Transverse colon (tissue), 4 donors: ENCODE data around the gene MGAT3. TPM values are rescaled to one million over a fixed set of nuclear protein-coding genes. Genes with fewer than 3 reads are reported as not detected.

Source experiments
- DNase-seq: peaks from one replicate; pipeline ENCODE4 v3.0.0-alpha.2; 2019
- H3K27ac ChIP-seq, 4 donors: fragments of 200-600 bp; sonication (generic); 2 replicates each; pipeline ENCODE4 v1.5.1; 2016 to 2018; ENCODE audit warnings: inconsistent platforms in 4 of 4
- H3K27me3 ChIP-seq: fragments of 200-600 bp; sonication (generic); 2 replicates; pipeline ENCODE4 v1.5.1; 2017; ENCODE audit warnings: inconsistent platforms
- H3K36me3 ChIP-seq, 4 donors: fragments of 200-600 bp; sonication (generic); 2 replicates each; pipeline ENCODE4 v1.5.1; 2017 to 2019; ENCODE audit warnings: inconsistent platforms in 4 of 4
- H3K4me1 ChIP-seq, 4 donors: fragments of 200-600 bp; sonication (generic); 2 replicates each; pipeline ENCODE4 v1.5.1; 2017 to 2020; ENCODE audit warnings: inconsistent platforms in 4 of 4
- H3K4me3 ChIP-seq, 4 donors: fragments of 200-600 bp; sonication (generic); 1 replicate in 1 of 4; 2 replicates in 3 of 4; pipeline versions ENCODE4 v1.5.1 to v1.6.1; 2017 to 2019; ENCODE audit warnings: inconsistent platforms in 4 of 4
- H3K9me3 ChIP-seq, 2 donors: fragments of 200-600 bp; sonication (generic); 2 replicates each; pipeline ENCODE4 v1.5.1; 2017 to 2019; ENCODE audit warnings: inconsistent platforms in 2 of 2
- EP300 ChIP-seq: sonication (generic); formaldehyde crosslinking; IDR thresholded peaks from one replicate; pipeline ENCODE4 v1.6.1; 2017; ENCODE audit warnings: antibody characterized with exemption, low read depth
- POLR2A ChIP-seq: fragments of 450-650 bp; IDR thresholded peaks from one replicate; pipeline ENCODE4 v1.6.1; 2016; ENCODE audit warnings: antibody characterized with exemption, mild to moderate bottlenecking, moderate library complexity
- POLR2AphosphoS5 ChIP-seq, 3 donors: sonication (generic); formaldehyde crosslinking; IDR thresholded peaks; one replicate each; pipeline ENCODE4 v1.6.1; 2016; ENCODE audit warnings: antibody characterized with exemption in 3 of 3
- WGBS, 2 donors: methylation state at CpG; one replicate each; pipeline ENCODE4 v1.1.5; 2018; ENCODE audit warnings: low coverage in 1 of 2; 5-methylcytosine and 5-hydroxymethylcytosine counted together
- in situ Hi-C, 4 donors: fragments of 200-750 bp; cut with MboI; loops; one replicate each; pipeline versions ENCODE4 v1.15.0 to v1.15.1; 2017; ENCODE audit warnings: low sequenced_read_pairs in 3 of 4, low pct_ligation_motif_present in 1 of 4, low pct_unique_long_range_greater_than_20kb in 1 of 4
- intact Hi-C: fragments of 100-400 bp; cut with DNase I; formaldehyde crosslinking; loops from one replicate; pipeline ENCODE4 v1.15.1; 2023; ENCODE audit warnings: low total_unique reads
- total RNA-seq, 4 donors: library from RNA; depleted of rRNA; stranded (reverse); fragments of >200 nt; gene quantifications; one replicate each; pipeline ENCODE4 v1.1.0, GENCODE V29; 2016
- TF ChIP-seq, protein P1 (sequence below), 5 experiments: fragments of 200-600 bp in 3 of 5; fragments of 450-650 bp in 2 of 5; sonication (generic) in 3 of 5; IDR thresholded peaks; 1 replicate in 2 of 5; 2 replicates in 3 of 5; pipeline ENCODE4 v1.5.1; 2016 to 2017; ENCODE audit warnings: antibody characterized with exemption in 5 of 5, inconsistent platforms in 3 of 5, mild to moderate bottlenecking in 2 of 5, moderate library complexity in 1 of 5

Gene MGAT3
- total RNA-seq, 4 donors from 2014 or later: 1.2 to 10.1 (median 5.2) TPM

GRCh38 chr22:39431216-39431801, 25.5 kb upstream of the MGAT3 start:
- 78% methylated on average over 11 of the region's 11 CpGs; no CpG with 5 or more reads in 1 of the 2 donors for WGBS, 2 donors
- Histone ChIP-seq H3K27me3 (no peaks in the 10 kb centered on the region), H3K27ac (peak overlapping the region; percentile 69 to 79 (median 73)), H3K4me3 (no peak overlapping the region), H3K9me3 (no peaks in the 10 kb centered on the region), H3K36me3 (peaks cover 0 to 25% (median 12%) of the 10 kb centered on the region in 4 donors), H3K4me1 (peaks cover 0 to 12% (median 10%) of the 10 kb centered on the region in 4 donors)
- no peak for DNase-seq
- in situ Hi-C loops: no loop called here
- TF ChIP-seq EP300 (no peak), POLR2AphosphoS5 (IDR thresholded peaks at IDR 0.05) (no peak), POLR2A (no peak)
- TF ChIP-seq, protein P1, sequence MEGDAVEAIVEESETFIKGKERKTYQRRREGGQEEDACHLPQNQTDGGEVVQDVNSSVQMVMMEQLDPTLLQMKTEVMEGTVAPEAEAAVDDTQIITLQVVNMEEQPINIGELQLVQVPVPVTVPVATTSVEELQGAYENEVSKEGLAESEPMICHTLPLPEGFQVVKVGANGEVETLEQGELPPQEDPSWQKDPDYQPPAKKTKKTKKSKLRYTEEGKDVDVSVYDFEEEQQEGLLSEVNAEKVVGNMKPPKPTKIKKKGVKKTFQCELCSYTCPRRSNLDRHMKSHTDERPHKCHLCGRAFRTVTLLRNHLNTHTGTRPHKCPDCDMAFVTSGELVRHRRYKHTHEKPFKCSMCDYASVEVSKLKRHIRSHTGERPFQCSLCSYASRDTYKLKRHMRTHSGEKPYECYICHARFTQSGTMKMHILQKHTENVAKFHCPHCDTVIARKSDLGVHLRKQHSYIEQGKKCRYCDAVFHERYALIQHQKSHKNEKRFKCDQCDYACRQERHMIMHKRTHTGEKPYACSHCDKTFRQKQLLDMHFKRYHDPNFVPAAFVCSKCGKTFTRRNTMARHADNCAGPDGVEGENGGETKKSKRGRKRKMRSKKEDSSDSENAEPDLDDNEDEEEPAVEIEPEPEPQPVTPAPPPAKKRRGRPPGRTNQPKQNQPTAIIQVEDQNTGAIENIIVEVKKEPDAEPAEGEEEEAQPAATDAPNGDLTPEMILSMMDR (IDR thresholded peaks at IDR 0.05): no peak
- intact Hi-C loops: no loop called here

DNA sequence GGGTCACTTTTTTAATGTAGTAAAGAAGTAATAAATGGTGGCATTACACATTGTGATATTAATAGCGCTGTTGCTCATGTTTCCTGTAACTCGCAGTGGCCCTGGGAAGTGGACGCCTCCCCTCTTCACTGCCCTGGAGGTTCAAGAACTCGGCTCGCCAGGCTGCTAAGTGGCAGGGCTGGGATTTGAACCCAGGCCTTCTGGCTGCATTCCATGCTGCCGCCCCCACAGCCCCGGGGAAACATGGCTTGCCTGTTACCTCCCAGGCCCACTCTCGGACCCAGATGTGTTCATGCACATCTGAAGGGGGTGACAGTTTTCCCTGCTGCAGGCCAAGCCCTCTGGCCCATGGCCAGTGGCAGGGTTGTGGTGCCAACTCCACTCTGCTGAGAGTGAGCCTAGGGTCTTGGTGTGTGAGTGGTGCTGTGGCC, 25.0 kb upstream of the MGAT3 start:
- Histone ChIP-seq H3K4me1 (peaks cover 0 to 12% (median 10%) of the 10 kb centered on the region in 4 donors), H3K4me3 (no peak overlapping the region), H3K27ac (peak overlapping the region; percentile 69 to 79 (median 73)), H3K9me3 (no peaks in the 10 kb centered on the region), H3K36me3 (peaks cover 0 to 23% (median 10%) of the 10 kb centered on the region in 4 donors), H3K27me3 (no peaks in the 10 kb centered on the region)
- 87% methylated on average over 7 of the region's 8 CpGs; no CpG with 5 or more reads in 1 of the 2 donors for WGBS, 2 donors
- in situ Hi-C loops: no loop called here
- TF ChIP-seq, protein P1 (IDR thresholded peaks at IDR 0.05): no peak
- no peak for TF ChIP-seq POLR2AphosphoS5 (IDR thresholded peaks at IDR 0.05)
- TF ChIP-seq EP300: no peak
- TF ChIP-seq POLR2A: no peak
- DNase-seq: no peak
- intact Hi-C loops: no loop called here

DNA sequence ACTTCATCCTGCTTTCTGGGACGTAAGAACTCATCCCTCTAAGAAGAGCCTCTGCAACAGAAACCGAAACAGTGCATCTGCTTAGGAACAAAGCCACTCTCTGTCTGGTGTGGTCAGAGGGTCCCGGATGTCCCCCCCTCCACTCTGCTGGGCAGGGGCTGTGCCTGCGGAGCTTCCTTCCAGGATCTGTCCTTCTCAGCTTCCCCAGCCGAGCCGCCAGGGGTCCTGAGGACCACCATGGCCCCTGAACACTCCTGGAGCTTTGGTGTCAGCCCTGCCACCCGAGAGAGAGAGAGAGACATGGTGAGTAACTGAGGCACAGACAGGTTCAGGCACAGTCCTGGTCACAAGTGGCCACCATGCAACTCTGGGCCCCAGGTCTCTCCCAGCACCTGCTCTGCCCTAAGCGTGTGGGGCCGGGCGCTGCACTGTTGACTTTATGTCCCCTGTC, 24.4 kb upstream of the MGAT3 start:
- peaks cover 0 to 17% (median 7%) of the 10 kb centered on the region in 4 donors for H3K36me3 ChIP-seq
- no peak for DNase-seq
- intact Hi-C loops (no loop called here), in situ Hi-C loops (no loop called here)
- H3K4me3 ChIP-seq: no peak overlapping the region
- H3K9me3 ChIP-seq: no peaks in the 10 kb centered on the region
- no peaks in the 10 kb centered on the region for H3K27me3 ChIP-seq
- WGBS, 2 donors: 81% methylated on average over 9 of the region's 10 CpGs; no CpG with 5 or more reads in 1 of the 2 donors
- TF ChIP-seq, protein P1 (IDR thresholded peaks at IDR 0.05): no peak
- no peak for TF ChIP-seq EP300
- TF ChIP-seq POLR2AphosphoS5 (IDR thresholded peaks at IDR 0.05): no peak
- no peak for TF ChIP-seq POLR2A
- peak overlapping the region; percentile 69 to 79 (median 73) for H3K27ac ChIP-seq
- H3K4me1 ChIP-seq: peaks cover 5 to 15% (median 13%) of the 10 kb centered on the region in 4 donors

- intact Hi-C loops: no loop called here
- DNase-seq: no peak
- H3K4me1 ChIP-seq: peaks cover 10 to 22% (median 19%) of the 10 kb centered on the region in 4 donors
- peaks cover 0 to 9% (median 3%) of the 10 kb centered on the region in 4 donors for H3K36me3 ChIP-seq
- TF ChIP-seq EP300 (no peak), POLR2A (no peak), POLR2AphosphoS5 (IDR thresholded peaks at IDR 0.05) (no peak)
- TF ChIP-seq, protein P1 (IDR thresholded peaks at IDR 0.05): no peak
- no peak overlapping the region for H3K4me3 ChIP-seq
- 84 to 85% methylated on average over 7 to 26 of the region's 31 CpGs for WGBS, 2 donors
- H3K9me3 ChIP-seq: no peaks in the 10 kb centered on the region
- in situ Hi-C loops: no loop called here
- no peak overlapping the region for H3K27ac ChIP-seq
- no peaks in the 10 kb centered on the region for H3K27me3 ChIP-seq
These were observed 23.2 kb upstream of the MGAT3 start for GRCh38 chr22:39433476-39434242.
